HCT116 (cell line): Measurements from ENCODE around the gene ABCC10. TPM values are rescaled to one million over a fixed set of nuclear protein-coding genes. Genes with fewer than 3 reads are reported as not detected.

Experiments
- ATAC-seq: fragments of 200-7000 bp; cut with Tn5 transposase; 2 replicates; pipeline ENCODE4 v1.9.1; 2020; ENCODE audit warnings: mild to moderate bottlenecking, moderate library complexity
- BruUV-seq: library from RNA; stranded (reverse); fragments of 400-500 nt; replicated peaks from 2 replicates; lab custom pipeline; 2021; lab: Mats Ljungman, UMichigan
- CTCF ChIA-PET: fragments of 300-600 bp; sonication (Branson Sonifier 250); formaldehyde crosslinking; loops from one replicate; lab custom pipeline; 2021; ENCODE audit warnings: antibody characterized with exemption; lab: Charles Lee
- POLR2A ChIA-PET: fragments of 300-600, 350-600 bp; sonication (Branson Sonifier 250); formaldehyde crosslinking; loops from one replicate; lab custom pipeline; 2021; ENCODE audit warnings: antibody characterized with exemption; lab: Charles Lee
- RAD21 ChIA-PET, 2 experiments: fragments of 300-600 bp; sonication (Branson Sonifier 250); formaldehyde crosslinking; loops; one replicate each; lab custom pipeline; 2023; ENCODE audit warnings: low total read pairs in 2 of 2; ENCODE audit not compliant: uncharacterized antibody in 2 of 2, unreplicated experiment in 2 of 2, low non-redundant PET in 1 of 2; lab: Charles Lee
- DNase-seq: peaks from one replicate; pipeline ENCODE4 v3.0.0-alpha.2; 2010; ENCODE audit warnings: low read depth, low spot score
- H2AFZ ChIP-seq: fragments of 200-600 bp; shearing (Covaris generic), sonication (generic); 2 replicates; pipeline ENCODE4 v1.6.1; 2017; ENCODE audit warnings: low read depth, mixed run types, mixed read lengths, antibody characterized with exemption, low read length; ENCODE audit not compliant: poor library complexity, severe bottlenecking
- H3K27ac ChIP-seq: 2 replicates; pipeline ENCODE4 v1.5.1; 2012; ENCODE audit warnings: low read depth, low read length
- H3K27me3 ChIP-seq: fragments of 200-600 bp; sonication (generic); 2 replicates; pipeline ENCODE4 v1.6.1; 2016; ENCODE audit warnings: mixed run types, low read length, mixed read lengths; ENCODE audit not compliant: insufficient read depth
- H3K36me3 ChIP-seq, 2 experiments: fragments of 200-500 bp in 1 of 2; fragments of 200-600 bp in 1 of 2; sonication (Bioruptor generic) in 1 of 2; sonication (generic) in 1 of 2; 2 replicates each; pipeline versions ENCODE4 v1.5.1 to v1.6.1; 2014 to 2016; ENCODE audit warnings: low read length in 2 of 2, inconsistent platforms in 1 of 2, mixed read lengths in 1 of 2, mixed run types in 1 of 2; ENCODE audit not compliant: insufficient read depth in 2 of 2, control insufficient read depth in 1 of 2
- H3K4me1 ChIP-seq, 2 experiments: fragments of 200-600 bp in 1 of 2; sonication (generic) in 1 of 2; 2 replicates each; pipeline versions ENCODE4 v1.5.1 to v1.6.1; 2012 to 2017; ENCODE audit warnings: low read length in 2 of 2, inconsistent platforms in 1 of 2, mild to moderate bottlenecking in 1 of 2, mixed read lengths in 1 of 2, mixed run types in 1 of 2, moderate library complexity in 1 of 2; ENCODE audit not compliant: insufficient read depth in 2 of 2, control insufficient read depth in 1 of 2
- H3K4me2 ChIP-seq: fragments of 200-600 bp; sonication (generic); 2 replicates; pipeline ENCODE4 v1.6.1; 2017; ENCODE audit warnings: mixed run types, low read length, mixed read lengths
- H3K4me3 ChIP-seq, 2 experiments: fragments of 200-600 bp in 1 of 2; sonication (generic) in 1 of 2; replicated peaks in 1 of 2; 2 replicates each; pipeline ENCODE4 v1.5.1; 2011 to 2016; ENCODE audit warnings: low read length in 2 of 2, control low read depth in 1 of 2, low read depth in 1 of 2, mild to moderate bottlenecking in 1 of 2, mixed read lengths in 1 of 2, mixed run types in 1 of 2
- H3K79me2 ChIP-seq: fragments of 200-600 bp; sonication (generic); 2 replicates; pipeline ENCODE4 v1.6.1; 2017; ENCODE audit warnings: mild to moderate bottlenecking, mixed run types, low read length, moderate library complexity, mixed read lengths; ENCODE audit not compliant: insufficient read depth
- H3K9ac ChIP-seq: fragments of 200-600 bp; sonication (generic); 2 replicates; pipeline ENCODE4 v1.6.1; 2016; ENCODE audit warnings: low read length, mixed read lengths
- H3K9me2 ChIP-seq: fragments of 200-600 bp; sonication (generic), shearing (Covaris generic); 2 replicates; pipeline ENCODE4 v1.6.1; 2017; ENCODE audit warnings: mixed run types, mild to moderate bottlenecking, moderate library complexity; ENCODE audit not compliant: insufficient read depth
- H3K9me3 ChIP-seq, 2 experiments: fragments of 200-500 bp in 1 of 2; fragments of 200-600 bp in 1 of 2; sonication (Bioruptor generic) in 1 of 2; sonication (generic) in 1 of 2; 2 replicates each; pipeline ENCODE4 v1.6.1; 2014 to 2017; ENCODE audit warnings: low read length in 2 of 2, mixed read lengths in 2 of 2, inconsistent platforms in 1 of 2, low read depth in 1 of 2, mild to moderate bottlenecking in 1 of 2, mixed run types in 1 of 2, moderate library complexity in 1 of 2; ENCODE audit not compliant: control insufficient read depth in 1 of 2, insufficient read depth in 1 of 2
- H4K20me1 ChIP-seq: fragments of 200-600 bp; sonication (generic), shearing (Covaris generic); 2 replicates; pipeline ENCODE4 v1.6.1; 2017; ENCODE audit warnings: mixed run types, mild to moderate bottlenecking, moderate library complexity; ENCODE audit not compliant: insufficient read depth
- CTCF ChIP-seq, 3 experiments: fragments of 200-600 bp in 1 of 3; sonication (generic) in 1 of 3; IDR thresholded peaks in 2 of 3; conservative IDR thresholded peaks in 1 of 3; 2 replicates each; pipeline ENCODE4 v1.5.1; 2012 to 2017; ENCODE audit warnings: low read depth in 2 of 3, low read length in 2 of 3, antibody characterized with exemption in 1 of 3, borderline replicate concordance in 1 of 3, control low read depth in 1 of 3, mild to moderate bottlenecking in 1 of 3, mixed read lengths in 1 of 3, mixed run types in 1 of 3, moderate library complexity in 1 of 3; ENCODE audit not compliant: insufficient read depth in 1 of 3
- EGR1 ChIP-seq: IDR thresholded peaks from 2 replicates; pipeline ENCODE4 v1.6.1; 2012; ENCODE audit warnings: low read depth
- EZH2 ChIP-seq: fragments of 200-600 bp; sonication (generic); IDR thresholded peaks from 2 replicates; pipeline ENCODE4 v1.6.1; 2017; ENCODE audit warnings: antibody characterized with exemption, mixed run types
- EZH2phosphoT487 ChIP-seq: fragments of 200-600 bp; IDR thresholded peaks from 2 replicates; pipeline ENCODE4 v1.6.1; 2018; ENCODE audit warnings: antibody characterized with exemption, borderline replicate concordance
- FOSL1 ChIP-seq: IDR thresholded peaks from 2 replicates; pipeline ENCODE4 v1.6.1; 2012; ENCODE audit warnings: low read depth
- RAD21 ChIP-seq: IDR thresholded peaks from 2 replicates; pipeline ENCODE4 v1.6.1; 2012; ENCODE audit warnings: low read depth, mild to moderate bottlenecking
- SP1 ChIP-seq: IDR thresholded peaks from 2 replicates; pipeline ENCODE4 v1.6.1; 2012; ENCODE audit warnings: low read depth
- YY1 ChIP-seq: IDR thresholded peaks from 2 replicates; pipeline ENCODE4 v1.6.1; 2011; ENCODE audit warnings: low read length, low read depth, moderate library complexity, mild to moderate bottlenecking; ENCODE audit not compliant: insufficient replicate concordance; ENCODE audit errors: extremely low read depth
- ZBTB33 ChIP-seq: IDR thresholded peaks from 2 replicates; pipeline ENCODE4 v1.6.1; 2011; ENCODE audit warnings: mild to moderate bottlenecking, low read length, moderate library complexity; ENCODE audit not compliant: insufficient replicate concordance; ENCODE audit errors: extremely low read depth
- ZNF274 ChIP-seq: fragments of 200-500 bp; sonication (Bioruptor generic); IDR thresholded peaks from 2 replicates; pipeline ENCODE4 v1.6.1; 2014; ENCODE audit warnings: mild to moderate bottlenecking, low read depth, low read length, inconsistent platforms
- intact Hi-C: fragments of 100-400 bp; cut with micrococcal nuclease; formaldehyde crosslinking; loops from 2 replicates; pipeline ENCODE4 v1.10.0; 2022
- total RNA-seq: library from RNA; stranded (reverse); gene quantifications from one replicate; pipeline ENCODE4 v1.2.1, GENCODE V29; 2021; ENCODE audit not compliant: unreplicated experiment

The ABCC10 gene
- total RNA-seq, 1 experiment from 2014 or later: 29.9 TPM

- H2AFZ ChIP-seq: no peak overlapping the region
- intact Hi-C loops: no loop called here
- no peaks in the 10 kb centered on the region for H3K9me3 ChIP-seq
- no TSS peak for BruUV-seq
- no peaks in the 10 kb centered on the region for H3K4me1 ChIP-seq
- H3K27ac ChIP-seq: no peak overlapping the region
- no peaks in the 10 kb centered on the region for H3K27me3 ChIP-seq
- H3K9ac ChIP-seq: no peak overlapping the region
- H3K4me3 ChIP-seq: no peak overlapping the region
- ChIA-PET RAD21 (no interaction called here), CTCF (interaction anchor here (0.9 to 1.5 kb wide), 3 partner anchors 19 to 188 kb away, joined by 3 to 4 read pairs (median 3); partner anchors contain the start of genes DLK2 and DNPH1), POLR2A (no interaction called here)
- no peaks in the 10 kb centered on the region for H3K79me2 ChIP-seq
- ATAC-seq: no peak
- H3K4me2 ChIP-seq: no peak overlapping the region
- no peaks in the 10 kb centered on the region for H3K36me3 ChIP-seq
- TF ChIP-seq EZH2phosphoT487 (no peak), SP1 (no peak), YY1 (no peak)
- no peaks in the 10 kb centered on the region for H4K20me1 ChIP-seq
- DNase-seq: no peak
- no peaks in the 10 kb centered on the region for H3K9me2 ChIP-seq
Measured at GRCh38 chr6:43416935-43417334, 10.4 kb upstream of the ABCC10 start.

GRCh38 chr6:43420012-43420709 lies 7.2 kb upstream of the ABCC10 start:
- Histone ChIP-seq H3K9me3 (no peaks in the 10 kb centered on the region), H3K27me3 (no peaks in the 10 kb centered on the region), H4K20me1 (no peaks in the 10 kb centered on the region), H3K79me2 (no peaks in the 10 kb centered on the region), H3K4me1 (no peaks in the 10 kb centered on the region), H2AFZ (no peak overlapping the region), H3K9me2 (no peaks in the 10 kb centered on the region), H3K4me3 (no peak overlapping the region), H3K9ac (no peak overlapping the region), H3K4me2 (no peak overlapping the region), H3K36me3 (no peaks in the 10 kb centered on the region), H3K27ac (no peak overlapping the region)
- POLR2A ChIA-PET: no interaction called here
- BruUV-seq: no TSS peak
- TF ChIP-seq SP1 (no peak), EGR1 (no peak), EZH2phosphoT487 (no peak), CTCF (IDR thresholded peaks at IDR 0.05 in 2 of 3, conservative IDR thresholded peaks at IDR 0.05 in 1 of 3; ENCODE audit: borderline replicate concordance in 1 of 3, insufficient read depth in 1 of 3, low read depth in 2 of 3, low read length in 2 of 3) (no peak), FOSL1 (no peak), ZNF274 (no peak), ZBTB33 (no peak), RAD21 (no peak), EZH2 (no peak)
- CTCF ChIA-PET: no interaction called here
- ATAC-seq (no peak), DNase-seq (no peak)
- intact Hi-C loops: no loop called here
- RAD21 ChIA-PET: no interaction called here
